Measurements from ENCODE around the gene ERGIC2.

Gene ERGIC2, protein sequence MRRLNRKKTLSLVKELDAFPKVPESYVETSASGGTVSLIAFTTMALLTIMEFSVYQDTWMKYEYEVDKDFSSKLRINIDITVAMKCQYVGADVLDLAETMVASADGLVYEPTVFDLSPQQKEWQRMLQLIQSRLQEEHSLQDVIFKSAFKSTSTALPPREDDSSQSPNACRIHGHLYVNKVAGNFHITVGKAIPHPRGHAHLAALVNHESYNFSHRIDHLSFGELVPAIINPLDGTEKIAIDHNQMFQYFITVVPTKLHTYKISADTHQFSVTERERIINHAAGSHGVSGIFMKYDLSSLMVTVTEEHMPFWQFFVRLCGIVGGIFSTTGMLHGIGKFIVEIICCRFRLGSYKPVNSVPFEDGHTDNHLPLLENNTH

DNA sequence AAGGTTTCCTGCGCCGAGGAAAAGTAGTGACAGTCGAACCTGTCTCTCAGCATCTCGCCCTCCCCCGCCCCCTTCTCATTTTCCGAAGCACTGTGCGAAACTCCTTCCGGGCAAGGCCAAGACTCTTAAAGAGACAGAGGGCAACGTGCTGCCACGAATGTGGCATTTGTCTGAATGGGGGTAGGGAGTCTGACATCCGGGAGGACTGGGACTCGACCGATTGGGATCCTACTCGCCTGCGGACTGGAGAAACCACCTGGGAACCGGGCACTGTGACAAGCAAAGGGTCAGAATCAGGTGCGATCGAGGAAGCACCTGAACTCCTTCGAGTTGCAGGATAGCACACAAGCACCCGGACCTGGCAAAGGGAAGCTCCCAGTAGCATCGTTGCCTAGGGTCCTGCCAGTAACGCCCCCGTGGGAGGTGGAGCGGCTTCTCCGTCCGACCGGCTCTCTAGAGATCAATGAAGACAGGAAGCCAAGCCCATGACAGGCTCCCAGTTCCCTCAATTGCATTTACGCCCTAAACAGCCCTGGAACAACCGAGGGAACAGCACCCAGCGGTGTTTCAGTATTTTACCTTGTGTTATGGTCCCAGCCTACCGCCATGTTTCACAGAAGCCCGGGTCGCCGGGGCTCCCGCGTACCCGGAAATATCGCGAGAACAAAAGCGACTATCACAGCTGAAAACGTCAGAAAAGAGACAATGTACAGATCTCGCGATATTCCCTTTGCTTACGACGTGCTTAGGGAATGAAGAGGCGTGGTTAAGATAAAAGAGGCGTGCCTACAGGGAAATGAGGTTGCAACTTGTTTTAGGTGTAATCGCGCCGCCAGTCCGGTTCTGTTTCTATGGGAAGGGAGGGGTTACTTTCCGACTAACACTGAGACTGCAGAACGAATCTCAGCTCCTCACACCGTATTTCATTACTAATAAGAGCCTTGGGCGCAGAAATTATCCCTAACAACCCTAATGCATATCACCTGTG, at the start of gene ERGIC2:
Gene ERGIC2, minus strand, starts transcription at position 637 of the 988 bp plus-strand sequence. CDS start 9,539 bp downstream, outside the sequence.
- TF ChIP-seq, protein P1, sequence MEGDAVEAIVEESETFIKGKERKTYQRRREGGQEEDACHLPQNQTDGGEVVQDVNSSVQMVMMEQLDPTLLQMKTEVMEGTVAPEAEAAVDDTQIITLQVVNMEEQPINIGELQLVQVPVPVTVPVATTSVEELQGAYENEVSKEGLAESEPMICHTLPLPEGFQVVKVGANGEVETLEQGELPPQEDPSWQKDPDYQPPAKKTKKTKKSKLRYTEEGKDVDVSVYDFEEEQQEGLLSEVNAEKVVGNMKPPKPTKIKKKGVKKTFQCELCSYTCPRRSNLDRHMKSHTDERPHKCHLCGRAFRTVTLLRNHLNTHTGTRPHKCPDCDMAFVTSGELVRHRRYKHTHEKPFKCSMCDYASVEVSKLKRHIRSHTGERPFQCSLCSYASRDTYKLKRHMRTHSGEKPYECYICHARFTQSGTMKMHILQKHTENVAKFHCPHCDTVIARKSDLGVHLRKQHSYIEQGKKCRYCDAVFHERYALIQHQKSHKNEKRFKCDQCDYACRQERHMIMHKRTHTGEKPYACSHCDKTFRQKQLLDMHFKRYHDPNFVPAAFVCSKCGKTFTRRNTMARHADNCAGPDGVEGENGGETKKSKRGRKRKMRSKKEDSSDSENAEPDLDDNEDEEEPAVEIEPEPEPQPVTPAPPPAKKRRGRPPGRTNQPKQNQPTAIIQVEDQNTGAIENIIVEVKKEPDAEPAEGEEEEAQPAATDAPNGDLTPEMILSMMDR (IDR thresholded peaks at IDR 0.05; ENCODE audit: control insufficient read depth, extremely low read depth, insufficient read depth): no peak
- H3K4me3 ChIP-seq (ENCODE audit: low read depth, low read length): peak within 1 kb of the TSS; percentile 84
- DNase-seq (ENCODE audit: low read depth): peak; percentile 100

DNA sequence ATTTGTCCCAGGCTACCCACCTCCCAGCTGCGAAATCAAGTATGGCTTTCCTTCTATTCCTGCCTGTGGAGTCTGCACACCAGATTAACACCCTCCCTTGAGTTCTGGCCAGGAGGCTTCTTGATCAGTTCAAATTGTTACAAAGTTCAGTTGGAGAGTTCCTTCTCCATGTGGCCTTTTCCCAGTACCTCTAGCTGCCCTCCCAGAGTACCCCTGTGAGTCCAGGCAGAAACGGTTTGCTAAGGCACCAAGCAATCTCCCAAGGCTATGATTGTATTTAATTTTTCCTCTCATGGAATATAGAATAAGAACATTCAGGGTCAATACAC, 49.7 kb upstream of the ERGIC2 start:
- no peak for DNase-seq (ENCODE audit: low read depth)
- TF ChIP-seq, protein P1 (IDR thresholded peaks at IDR 0.05; ENCODE audit: control insufficient read depth, extremely low read depth, insufficient read depth): no peak
- H3K4me3 ChIP-seq (ENCODE audit: low read depth, low read length): no peak overlapping the region

DNA sequence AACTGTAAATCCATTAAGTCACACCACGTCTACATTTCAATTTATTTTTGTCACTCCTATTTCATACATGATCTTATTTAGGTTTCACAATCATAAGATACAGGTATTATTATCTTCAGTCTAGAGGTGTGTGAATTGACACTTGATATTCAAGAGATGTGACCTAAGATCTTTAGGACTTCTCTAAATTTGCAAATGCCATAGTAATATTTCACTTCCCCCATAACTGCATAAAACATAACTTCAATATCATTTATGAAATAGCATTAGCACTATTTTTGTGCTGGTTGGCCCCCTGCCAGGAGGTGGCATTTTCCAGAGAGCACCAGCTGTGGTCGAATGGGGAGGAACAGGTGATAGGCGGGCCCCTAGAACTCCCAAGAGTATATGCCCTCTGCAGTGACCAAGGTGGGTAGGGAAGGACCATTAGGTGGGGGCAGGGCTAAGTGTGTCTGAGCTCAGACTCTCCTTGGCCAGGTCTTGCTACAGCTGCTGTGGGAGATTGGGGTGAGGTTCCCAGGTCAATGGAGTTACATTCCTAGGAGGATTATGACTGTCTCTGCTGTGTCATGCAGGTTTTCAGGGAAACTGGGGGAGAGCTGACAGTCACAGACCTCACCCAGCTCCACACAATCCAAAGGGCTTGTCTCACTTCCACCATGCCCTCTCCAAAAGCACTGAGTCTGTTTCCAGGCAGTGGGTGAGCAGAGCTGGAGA, 49.2 kb upstream of the ERGIC2 start:
- DNase-seq (ENCODE audit: low read depth): no peak
- H3K4me3 ChIP-seq (ENCODE audit: low read depth, low read length): no peak overlapping the region
- TF ChIP-seq, protein P1 (IDR thresholded peaks at IDR 0.05; ENCODE audit: control insufficient read depth, extremely low read depth, insufficient read depth): no peak

DNA sequence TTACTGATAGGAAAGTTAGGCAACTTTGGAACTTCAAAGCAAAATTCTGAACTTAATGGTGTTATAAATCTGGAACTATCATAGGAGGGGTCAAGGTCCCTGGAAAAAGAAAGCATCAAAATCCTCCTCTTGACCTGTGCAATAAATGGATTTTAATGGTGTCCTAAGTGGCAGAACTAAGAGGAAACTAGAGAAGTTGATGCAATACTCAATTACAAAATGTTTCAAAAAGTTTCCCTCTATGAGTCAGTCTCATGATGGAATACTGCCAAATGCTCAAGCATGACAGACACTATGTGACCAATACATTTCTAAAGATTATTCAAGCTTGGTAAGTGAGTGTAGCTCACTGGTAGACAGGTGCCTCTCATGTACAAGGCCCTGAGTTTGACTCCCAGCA, 47.7 kb upstream of the ERGIC2 start:
- no peak for DNase-seq (ENCODE audit: low read depth)
- no peak overlapping the region for H3K4me3 ChIP-seq (ENCODE audit: low read depth, low read length)
- TF ChIP-seq, protein P1 (IDR thresholded peaks at IDR 0.05; ENCODE audit: control insufficient read depth, extremely low read depth, insufficient read depth): no peak

DNA sequence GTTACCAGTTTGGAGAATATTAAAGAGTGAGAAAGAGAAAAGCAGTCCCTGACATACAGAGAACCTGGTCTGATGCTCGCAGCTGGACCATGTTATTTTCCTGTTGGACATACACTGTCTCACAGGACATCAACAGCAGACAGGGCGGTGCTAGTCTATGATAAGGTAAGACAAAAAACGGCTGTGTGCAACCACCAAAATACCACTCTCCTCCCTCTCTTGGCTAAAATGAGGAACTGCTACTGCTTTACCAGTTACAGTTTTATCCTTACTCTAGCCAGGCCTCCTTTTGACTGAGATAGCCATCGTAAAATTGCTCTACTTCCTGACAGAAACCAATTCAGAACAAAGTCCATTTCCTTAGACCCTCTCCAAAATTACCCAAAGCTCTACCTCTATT, 47.0 kb upstream of the ERGIC2 start:
- no peak overlapping the region for H3K4me3 ChIP-seq (ENCODE audit: low read depth, low read length)
- TF ChIP-seq, protein P1 (IDR thresholded peaks at IDR 0.05; ENCODE audit: control insufficient read depth, extremely low read depth, insufficient read depth): 0 out of 2 replicates have a peak, but pooled peaks have one; percentile 7
- no peak for DNase-seq (ENCODE audit: low read depth)

DNA sequence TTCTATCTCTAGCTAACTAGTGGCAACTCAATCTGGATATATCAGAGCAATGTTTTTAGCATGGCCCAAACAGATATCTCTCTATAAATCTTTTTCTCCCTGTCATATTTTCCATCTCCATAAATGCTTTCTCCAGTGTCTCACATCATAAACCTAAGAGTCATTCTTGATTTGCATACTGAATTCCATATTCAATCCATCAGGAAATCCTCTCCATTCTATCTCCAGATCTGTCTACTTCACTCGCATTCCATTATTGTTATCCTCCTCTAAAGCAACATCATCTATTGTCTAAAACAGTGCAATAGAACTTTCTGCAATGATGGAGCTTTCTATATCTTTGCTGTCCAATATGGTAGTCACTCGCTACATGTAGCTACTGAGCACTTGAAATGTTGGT, 45.5 kb upstream of the ERGIC2 start:
- no peak overlapping the region for H3K4me3 ChIP-seq (ENCODE audit: low read depth, low read length)
- TF ChIP-seq, protein P1 (IDR thresholded peaks at IDR 0.05; ENCODE audit: control insufficient read depth, extremely low read depth, insufficient read depth): no peak
- no peak for DNase-seq (ENCODE audit: low read depth)

Measured in LNCaP clone FGC (cell line).